Caco-2 (cell line): ENCODE data around the gene GPR26. TPM values are rescaled to one million over a fixed set of nuclear protein-coding genes. Genes with fewer than 3 reads are reported as not detected.

Experiments used
- BruUV-seq: library from RNA; stranded (reverse); fragments of 400-500 nt; replicated peaks from 2 replicates; lab custom pipeline; 2021; lab: Mats Ljungman, UMichigan
- CTCF ChIA-PET: fragments of 300-600 bp; sonication (Branson Sonifier 250); formaldehyde crosslinking; loops from one replicate; lab custom pipeline; 2022; ENCODE audit warnings: antibody characterized with exemption; lab: Charles Lee
- POLR2A ChIA-PET: fragments of 300-600 bp; sonication (Branson Sonifier 250); formaldehyde crosslinking; loops from one replicate; lab custom pipeline; 2022; ENCODE audit warnings: antibody characterized with exemption; lab: Charles Lee
- DNase-seq, 2 experiments: peaks; one replicate each; pipeline versions ENCODE4 v3.0.0 to v3.0.0-alpha.2; 2020 to 2022
- H3K27me3 ChIP-seq: replicated peaks from 2 replicates; pipeline ENCODE4 v1.6.0; 2011; ENCODE audit warnings: low read length; ENCODE audit not compliant: control insufficient read depth, insufficient read depth
- H3K36me3 ChIP-seq: 2 replicates; pipeline ENCODE4 v1.5.1; 2011; ENCODE audit warnings: low read length; ENCODE audit not compliant: control insufficient read depth, insufficient read depth
- H3K4me1 ChIP-seq: fragments of 250-450 bp; sonication (Bioruptor Pico); 2 replicates; pipeline ENCODE4 v1.5.1; 2020; ENCODE audit warnings: mild to moderate bottlenecking
- H3K4me3 ChIP-seq: 2 replicates; pipeline ENCODE4 v1.5.1; 2011; ENCODE audit warnings: low read depth, mild to moderate bottlenecking, control low read depth, low read length
- H3K9me3 ChIP-seq: fragments of 250-450 bp; sonication (Bioruptor Pico); 2 replicates; pipeline ENCODE4 v1.5.1; 2020; ENCODE audit warnings: mild to moderate bottlenecking, moderate library complexity
- H3K27ac Mint-ChIP-seq: one replicate; pipeline ENCODE4 v1.8.0; 2022; ENCODE audit warnings: mixed read lengths; ENCODE audit not compliant: unreplicated experiment
- H3K27me3 Mint-ChIP-seq: one replicate; pipeline ENCODE4 v1.8.0; 2022; ENCODE audit warnings: mixed read lengths; ENCODE audit not compliant: insufficient read depth, unreplicated experiment
- H3K36me3 Mint-ChIP-seq: one replicate; pipeline ENCODE4 v1.8.0; 2022; ENCODE audit warnings: mild to moderate bottlenecking, mixed read lengths; ENCODE audit not compliant: insufficient read depth, unreplicated experiment
- H3K4me1 Mint-ChIP-seq: one replicate; pipeline ENCODE4 v1.8.0; 2022; ENCODE audit warnings: low read depth, mixed read lengths; ENCODE audit not compliant: unreplicated experiment
- H3K4me3 Mint-ChIP-seq: one replicate; pipeline ENCODE4 v1.8.0; 2022; ENCODE audit warnings: mild to moderate bottlenecking, moderate library complexity, mixed read lengths; ENCODE audit not compliant: unreplicated experiment
- H3K9me3 Mint-ChIP-seq: one replicate; pipeline ENCODE4 v1.8.0; 2022; ENCODE audit warnings: mixed read lengths; ENCODE audit not compliant: unreplicated experiment
- intact Hi-C: fragments of 100-400 bp; cut with micrococcal nuclease; formaldehyde crosslinking; loops from one replicate; pipeline ENCODE4 v1.10.0; 2022; ENCODE audit not compliant: unreplicated experiment
- total RNA-seq: library from RNA; stranded (reverse); gene quantifications from 2 replicates; pipeline ENCODE4 v1.2.3, GENCODE V29; 2022
- TF ChIP-seq, protein P1 (sequence below), 2 experiments: fragments of 200-600 bp in 1 of 2; IDR thresholded peaks; 1 replicate in 1 of 2; 2 replicates in 1 of 2; pipeline versions ENCODE4 v1.5.1 to v1.8.0; 2011 to 2022; ENCODE audit warnings: antibody characterized with exemption in 1 of 2, control low read depth in 1 of 2, inconsistent platforms in 1 of 2, low read depth in 1 of 2, low read length in 1 of 2, mild to moderate bottlenecking in 1 of 2, moderate library complexity in 1 of 2; ENCODE audit not compliant: insufficient read depth in 1 of 2, severe bottlenecking in 1 of 2, unreplicated experiment in 1 of 2

GPR26 gene
- total RNA-seq, 1 experiment from 2014 or later: not detected

DNA sequence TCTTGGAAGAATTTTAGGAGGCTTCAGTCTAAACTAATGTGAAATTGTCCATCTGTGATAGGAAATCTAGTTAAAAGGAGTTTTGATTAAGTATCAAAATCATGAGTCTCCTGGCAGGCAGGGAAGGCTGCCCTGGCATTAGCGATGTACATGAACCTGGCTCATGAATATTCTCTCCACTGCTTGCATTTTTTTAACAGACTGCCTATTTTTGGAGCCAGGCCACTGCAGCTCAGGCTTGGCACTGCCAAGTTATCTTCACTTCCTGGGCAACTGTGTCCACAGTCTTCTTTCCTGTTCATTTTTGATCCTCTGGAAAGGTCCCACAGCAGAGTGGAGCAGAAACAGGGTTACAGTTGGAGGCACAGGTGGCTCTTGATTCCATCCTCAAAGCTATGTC lies 7.0 kb downstream of the GPR26 start:
- no peak for DNase-seq
- H3K4me1 Mint-ChIP-seq: no peaks in the 10 kb centered on the region
- ChIA-PET CTCF (no interaction called here), POLR2A (no interaction called here)
- H3K36me3 ChIP-seq: no peaks in the 10 kb centered on the region
- H3K27ac Mint-ChIP-seq: no peak overlapping the region
- H3K36me3 Mint-ChIP-seq: no peaks in the 10 kb centered on the region
- H3K27me3 Mint-ChIP-seq: peaks cover 8% of the 10 kb centered on the region
- H3K9me3 Mint-ChIP-seq: no peaks in the 10 kb centered on the region
- H3K27me3 ChIP-seq: no peaks in the 10 kb centered on the region; the same call in 1 of the 2 replicates
- intact Hi-C loops: no loop called here
- H3K4me3 Mint-ChIP-seq: no peak overlapping the region
- no peaks in the 10 kb centered on the region for H3K4me1 ChIP-seq
- TF ChIP-seq, protein P1, sequence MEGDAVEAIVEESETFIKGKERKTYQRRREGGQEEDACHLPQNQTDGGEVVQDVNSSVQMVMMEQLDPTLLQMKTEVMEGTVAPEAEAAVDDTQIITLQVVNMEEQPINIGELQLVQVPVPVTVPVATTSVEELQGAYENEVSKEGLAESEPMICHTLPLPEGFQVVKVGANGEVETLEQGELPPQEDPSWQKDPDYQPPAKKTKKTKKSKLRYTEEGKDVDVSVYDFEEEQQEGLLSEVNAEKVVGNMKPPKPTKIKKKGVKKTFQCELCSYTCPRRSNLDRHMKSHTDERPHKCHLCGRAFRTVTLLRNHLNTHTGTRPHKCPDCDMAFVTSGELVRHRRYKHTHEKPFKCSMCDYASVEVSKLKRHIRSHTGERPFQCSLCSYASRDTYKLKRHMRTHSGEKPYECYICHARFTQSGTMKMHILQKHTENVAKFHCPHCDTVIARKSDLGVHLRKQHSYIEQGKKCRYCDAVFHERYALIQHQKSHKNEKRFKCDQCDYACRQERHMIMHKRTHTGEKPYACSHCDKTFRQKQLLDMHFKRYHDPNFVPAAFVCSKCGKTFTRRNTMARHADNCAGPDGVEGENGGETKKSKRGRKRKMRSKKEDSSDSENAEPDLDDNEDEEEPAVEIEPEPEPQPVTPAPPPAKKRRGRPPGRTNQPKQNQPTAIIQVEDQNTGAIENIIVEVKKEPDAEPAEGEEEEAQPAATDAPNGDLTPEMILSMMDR (IDR thresholded peaks at IDR 0.05; ENCODE audit: insufficient read depth in 1 of 2, low read depth in 1 of 2, low read length in 1 of 2, severe bottlenecking in 1 of 2, unreplicated experiment in 1 of 2): no peak
- no peaks in the 10 kb centered on the region for H3K9me3 ChIP-seq
- H3K4me3 ChIP-seq: no peak overlapping the region
- BruUV-seq: no TSS peak

DNA sequence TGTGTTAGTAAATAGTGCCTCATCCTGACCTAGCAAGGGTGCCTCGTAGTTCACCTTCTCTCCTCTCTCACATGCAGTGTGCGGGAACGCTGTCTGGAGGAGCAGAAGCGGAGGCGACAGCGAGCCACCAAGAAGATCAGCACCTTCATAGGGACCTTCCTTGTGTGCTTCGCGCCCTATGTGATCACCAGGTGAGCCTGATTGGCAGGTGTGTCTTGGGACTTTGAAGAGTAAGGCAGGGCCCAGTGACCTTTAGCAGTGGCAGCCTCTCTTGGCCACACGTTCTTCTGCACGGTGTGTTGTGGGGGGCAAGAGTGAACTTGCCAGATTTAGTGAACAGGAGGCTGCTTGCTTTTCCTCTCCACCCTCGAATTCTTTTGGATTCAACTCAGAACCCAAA lies 8.6 kb downstream of the GPR26 start:
- BruUV-seq: no TSS peak
- no peaks in the 10 kb centered on the region for H3K36me3 Mint-ChIP-seq
- TF ChIP-seq, protein P1 (IDR thresholded peaks at IDR 0.05; ENCODE audit: insufficient read depth in 1 of 2, low read depth in 1 of 2, low read length in 1 of 2, severe bottlenecking in 1 of 2, unreplicated experiment in 1 of 2): no peak
- no peak overlapping the region for H3K4me3 ChIP-seq
- H3K4me3 Mint-ChIP-seq: no peak overlapping the region
- ChIA-PET CTCF (no interaction called here), POLR2A (no interaction called here)
- H3K9me3 Mint-ChIP-seq: no peaks in the 10 kb centered on the region
- H3K4me1 ChIP-seq: no peaks in the 10 kb centered on the region
- no peaks in the 10 kb centered on the region for H3K36me3 ChIP-seq
- intact Hi-C loops: no loop called here
- H3K27me3 Mint-ChIP-seq: peaks cover 15% of the 10 kb centered on the region
- H3K27me3 ChIP-seq: no peaks in the 10 kb centered on the region; the same call in 1 of the 2 replicates
- no peak for DNase-seq
- no peaks in the 10 kb centered on the region for H3K9me3 ChIP-seq
- H3K4me1 Mint-ChIP-seq: no peaks in the 10 kb centered on the region
- H3K27ac Mint-ChIP-seq: no peak overlapping the region

DNA sequence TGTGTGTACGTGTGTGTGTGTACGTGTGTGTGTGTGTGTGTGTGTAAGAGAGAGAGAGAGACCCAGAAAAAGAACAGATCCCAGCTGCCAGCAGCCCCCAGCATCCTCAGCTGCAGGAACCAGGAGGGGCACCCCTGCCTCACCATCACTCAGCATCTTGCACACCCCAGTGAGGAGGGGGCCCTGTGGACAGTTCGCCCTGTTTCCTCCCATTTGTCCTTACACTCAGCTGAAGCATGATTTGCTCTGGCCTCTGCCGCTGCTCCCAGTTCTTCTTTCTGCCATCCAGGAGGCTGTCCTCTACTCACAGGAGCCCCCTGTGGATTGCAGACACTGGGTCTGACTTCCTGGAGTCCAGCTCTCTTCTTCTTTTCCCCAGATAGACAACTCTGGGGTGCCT lies 9.7 kb downstream of the GPR26 start:
- Histone ChIP-seq H3K9me3 (no peaks in the 10 kb centered on the region), H3K27me3 (no peaks in the 10 kb centered on the region; the same call in 1 of the 2 replicates), H3K4me1 (no peaks in the 10 kb centered on the region), H3K36me3 (no peaks in the 10 kb centered on the region), H3K4me3 (no peak overlapping the region)
- TF ChIP-seq, protein P1 (IDR thresholded peaks at IDR 0.05; ENCODE audit: insufficient read depth in 1 of 2, low read depth in 1 of 2, low read length in 1 of 2, severe bottlenecking in 1 of 2, unreplicated experiment in 1 of 2): no peak
- Mint-ChIP-seq H3K36me3 (no peaks in the 10 kb centered on the region), H3K27ac (no peak overlapping the region), H3K9me3 (no peaks in the 10 kb centered on the region), H3K4me3 (no peak overlapping the region), H3K4me1 (no peaks in the 10 kb centered on the region), H3K27me3 (peaks cover 15% of the 10 kb centered on the region)
- peak in 1 of 2 experiments; percentile 16 for DNase-seq
- CTCF ChIA-PET: no interaction called here
- intact Hi-C loops: no loop called here
- no TSS peak for BruUV-seq
- POLR2A ChIA-PET: no interaction called here
